C4-2B (cell line): ENCODE results near the gene U2AF2.

Experiments used
- ZFX ChIP-seq: fragments of 450-650 bp; IDR thresholded peaks from 2 replicates; pipeline ENCODE4 v1.6.1; 2017
- TF ChIP-seq, protein P1 (sequence below): fragments of 450-650 bp; conservative IDR thresholded peaks from 2 replicates; pipeline ENCODE4 v1.5.1; 2017; ENCODE audit warnings: mild to moderate bottlenecking

DNA sequence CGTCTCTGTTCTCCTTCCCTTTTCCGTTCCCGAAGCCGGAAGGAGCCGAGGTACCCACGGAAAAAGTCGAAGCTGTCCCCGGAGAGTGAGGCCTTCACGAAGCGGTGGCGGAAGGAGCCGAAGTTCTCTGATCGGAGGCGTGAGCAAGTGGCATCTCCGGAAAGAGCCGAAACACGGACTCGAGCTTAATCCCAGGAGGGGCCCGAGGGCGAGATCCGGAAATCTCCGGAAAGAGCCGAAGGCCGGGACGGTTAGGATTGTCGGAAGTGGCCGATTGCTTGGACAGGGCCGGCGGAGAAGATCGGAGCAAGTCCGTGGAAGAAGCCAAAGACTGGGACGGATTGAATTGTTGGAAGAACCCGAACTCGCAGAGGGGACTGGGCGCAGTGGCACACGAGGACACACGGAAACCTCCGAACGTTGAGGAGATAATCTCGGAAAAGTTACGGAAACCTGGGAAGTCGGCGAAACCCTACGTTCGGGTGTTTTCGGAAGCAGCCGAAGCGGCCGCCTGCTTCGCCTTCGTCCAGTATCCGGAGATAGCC lies 440 bp upstream of the U2AF2 start:
- TF ChIP-seq, protein P1, sequence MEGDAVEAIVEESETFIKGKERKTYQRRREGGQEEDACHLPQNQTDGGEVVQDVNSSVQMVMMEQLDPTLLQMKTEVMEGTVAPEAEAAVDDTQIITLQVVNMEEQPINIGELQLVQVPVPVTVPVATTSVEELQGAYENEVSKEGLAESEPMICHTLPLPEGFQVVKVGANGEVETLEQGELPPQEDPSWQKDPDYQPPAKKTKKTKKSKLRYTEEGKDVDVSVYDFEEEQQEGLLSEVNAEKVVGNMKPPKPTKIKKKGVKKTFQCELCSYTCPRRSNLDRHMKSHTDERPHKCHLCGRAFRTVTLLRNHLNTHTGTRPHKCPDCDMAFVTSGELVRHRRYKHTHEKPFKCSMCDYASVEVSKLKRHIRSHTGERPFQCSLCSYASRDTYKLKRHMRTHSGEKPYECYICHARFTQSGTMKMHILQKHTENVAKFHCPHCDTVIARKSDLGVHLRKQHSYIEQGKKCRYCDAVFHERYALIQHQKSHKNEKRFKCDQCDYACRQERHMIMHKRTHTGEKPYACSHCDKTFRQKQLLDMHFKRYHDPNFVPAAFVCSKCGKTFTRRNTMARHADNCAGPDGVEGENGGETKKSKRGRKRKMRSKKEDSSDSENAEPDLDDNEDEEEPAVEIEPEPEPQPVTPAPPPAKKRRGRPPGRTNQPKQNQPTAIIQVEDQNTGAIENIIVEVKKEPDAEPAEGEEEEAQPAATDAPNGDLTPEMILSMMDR = no peak
- no peak for TF ChIP-seq ZFX
